GM12875 (cell line): ENCODE results near the gene RUBCNL.

Experiments
- H3K4me3 ChIP-seq: one replicate; pipeline ENCODE4 v1.5.1; 2011; ENCODE audit warnings: low read depth, low read length, control low read depth
- CTCF ChIP-seq: IDR thresholded peaks from 2 replicates; pipeline ENCODE4 v1.5.1; 2011; ENCODE audit warnings: low read depth, mild to moderate bottlenecking, control low read depth, inconsistent platforms, low read length, moderate library complexity, borderline replicate concordance; ENCODE audit not compliant: insufficient read depth

Gene RUBCNL

GRCh38 chr13:46396341-46396740 lies 9.3 kb upstream of the RUBCNL start:
- no peak overlapping the region for H3K4me3 ChIP-seq
- TF ChIP-seq CTCF, result no peak

GRCh38 chr13:46392967-46393366 lies 5.9 kb upstream of the RUBCNL start:
- no peak for TF ChIP-seq CTCF
- H3K4me3 ChIP-seq, result no peak overlapping the region

GRCh38 chr13:46389457-46390451 lies 2.7 kb upstream of the RUBCNL start:
- TF ChIP-seq CTCF, result no peak
- peak overlapping the region; percentile 5 for H3K4me3 ChIP-seq

GRCh38 chr13:46388846-46389245 lies 1.8 kb upstream of the RUBCNL start:
- TF ChIP-seq CTCF, result no peak
- H3K4me3 ChIP-seq, result peak overlapping the region; percentile 5

- no peak for TF ChIP-seq CTCF
- H3K4me3 ChIP-seq, result peak overlapping the region; percentile 89
Measured at GRCh38 chr13:46388308-46388707, 1.3 kb upstream of the RUBCNL start.

GRCh38 chr13:46386392-46387063 lies 524 bp downstream of the RUBCNL start:
- TF ChIP-seq CTCF, result no peak
- peak overlapping the region; percentile 89 for H3K4me3 ChIP-seq
